ENCODE measurements around the gene HEG1. TPM values are rescaled to one million over a fixed set of nuclear protein-coding genes. Genes with fewer than 3 reads are reported as not detected.

The HEG1 gene
- total RNA-seq, 1 experiment from 2014 or later, result 8.6 TPM

DNA sequence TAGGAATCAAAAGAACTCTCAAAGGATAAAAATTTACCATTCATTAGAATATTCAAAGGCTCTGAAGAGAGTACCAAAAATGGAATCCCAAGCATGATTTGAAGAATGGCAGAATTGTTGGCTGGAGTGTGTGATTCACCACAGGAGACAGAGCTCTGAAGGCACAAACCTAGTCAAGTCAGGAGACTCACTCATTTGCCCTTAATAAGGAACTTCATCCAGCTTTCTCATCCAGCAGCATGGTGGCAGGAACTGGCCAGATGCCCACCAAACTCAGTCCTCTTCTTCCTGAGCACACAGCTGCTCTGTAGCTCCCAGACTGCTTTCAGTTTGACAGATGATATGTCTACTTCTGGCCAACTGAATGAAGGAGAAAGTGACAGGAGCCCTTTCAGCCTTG, 16.5 kb upstream of the HEG1 start:
- Mint-ChIP-seq H3K36me3 (ENCODE audit: insufficient read depth, unreplicated experiment) (peaks cover 4% of the 10 kb centered on the region), H3K27me3 (ENCODE audit: insufficient read depth, unreplicated experiment) (no peaks in the 10 kb centered on the region), H3K9me3 (ENCODE audit: unreplicated experiment) (no peaks in the 10 kb centered on the region), H3K27ac (ENCODE audit: low read depth, unreplicated experiment) (no peak overlapping the region), H3K4me1 (ENCODE audit: insufficient read depth, unreplicated experiment) (peaks cover 4% of the 10 kb centered on the region), H3K4me3 (ENCODE audit: unreplicated experiment) (no peak overlapping the region)
- TF ChIP-seq, protein P1, sequence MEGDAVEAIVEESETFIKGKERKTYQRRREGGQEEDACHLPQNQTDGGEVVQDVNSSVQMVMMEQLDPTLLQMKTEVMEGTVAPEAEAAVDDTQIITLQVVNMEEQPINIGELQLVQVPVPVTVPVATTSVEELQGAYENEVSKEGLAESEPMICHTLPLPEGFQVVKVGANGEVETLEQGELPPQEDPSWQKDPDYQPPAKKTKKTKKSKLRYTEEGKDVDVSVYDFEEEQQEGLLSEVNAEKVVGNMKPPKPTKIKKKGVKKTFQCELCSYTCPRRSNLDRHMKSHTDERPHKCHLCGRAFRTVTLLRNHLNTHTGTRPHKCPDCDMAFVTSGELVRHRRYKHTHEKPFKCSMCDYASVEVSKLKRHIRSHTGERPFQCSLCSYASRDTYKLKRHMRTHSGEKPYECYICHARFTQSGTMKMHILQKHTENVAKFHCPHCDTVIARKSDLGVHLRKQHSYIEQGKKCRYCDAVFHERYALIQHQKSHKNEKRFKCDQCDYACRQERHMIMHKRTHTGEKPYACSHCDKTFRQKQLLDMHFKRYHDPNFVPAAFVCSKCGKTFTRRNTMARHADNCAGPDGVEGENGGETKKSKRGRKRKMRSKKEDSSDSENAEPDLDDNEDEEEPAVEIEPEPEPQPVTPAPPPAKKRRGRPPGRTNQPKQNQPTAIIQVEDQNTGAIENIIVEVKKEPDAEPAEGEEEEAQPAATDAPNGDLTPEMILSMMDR (IDR thresholded peaks at IDR 0.05; ENCODE audit: unreplicated experiment), result no peak
- intact Hi-C loops (cut with micrococcal nuclease), result no loop called here
- DNase-seq (ENCODE audit: unreplicated experiment), result no peak
- ChIA-PET CTCF (interaction anchor here (1.0 kb wide), 1 partner anchor 92 kb away, joined by 3 read pairs; no protein-coding TSS in a partner anchor), POLR2A (interaction anchor here (0.6 kb wide), 1 partner anchor 16 kb away, joined by 4 read pairs; no protein-coding TSS in a partner anchor)
- BruUV-seq (replicated peaks), result no TSS peak

DNA sequence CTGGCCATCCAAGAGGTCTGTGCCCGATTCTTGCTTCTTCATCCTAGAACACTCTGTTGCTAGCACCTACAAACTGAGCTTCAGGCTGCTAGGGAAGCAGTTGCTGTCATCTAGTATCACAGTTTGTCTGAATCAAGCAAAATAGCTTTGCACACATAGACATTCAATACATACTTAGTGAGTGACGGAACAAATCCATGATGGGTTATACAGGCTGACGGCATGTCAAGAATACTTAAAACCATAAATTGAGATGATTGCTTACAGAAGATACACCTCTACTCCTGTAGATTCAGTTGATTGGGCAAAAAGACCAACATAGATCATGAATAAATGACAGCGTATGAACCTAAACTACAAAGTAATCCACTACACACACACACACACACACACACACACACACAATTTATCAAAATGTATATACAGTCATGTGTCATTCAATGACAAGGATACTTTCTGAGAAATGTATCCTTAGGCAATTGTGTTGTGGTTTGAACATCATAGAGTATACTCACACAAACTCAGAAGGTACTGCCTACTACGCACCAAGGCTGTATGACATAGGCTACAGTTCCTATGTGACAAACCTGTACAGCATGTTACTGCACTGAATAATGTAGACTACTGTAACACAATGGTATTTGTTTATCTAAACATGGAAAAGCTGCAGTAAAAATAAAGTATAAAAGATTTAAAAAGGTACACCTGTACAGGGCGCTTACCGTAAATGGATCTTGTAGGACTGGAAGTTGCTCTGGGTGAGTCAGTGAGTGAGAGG, 14.4 kb upstream of the HEG1 start:
- no peak overlapping the region for H3K4me3 Mint-ChIP-seq (ENCODE audit: unreplicated experiment)
- no peaks in the 10 kb centered on the region for H3K36me3 Mint-ChIP-seq (ENCODE audit: insufficient read depth, unreplicated experiment)
- CTCF ChIA-PET, result no interaction called here
- no peak overlapping the region for H3K27ac Mint-ChIP-seq (ENCODE audit: low read depth, unreplicated experiment)
- no peaks in the 10 kb centered on the region for H3K9me3 Mint-ChIP-seq (ENCODE audit: unreplicated experiment)
- H3K4me1 Mint-ChIP-seq (ENCODE audit: insufficient read depth, unreplicated experiment), result peaks cover 10% of the 10 kb centered on the region
- TF ChIP-seq, protein P1 (IDR thresholded peaks at IDR 0.05; ENCODE audit: unreplicated experiment), result no peak
- intact Hi-C loops (cut with micrococcal nuclease), result no loop called here
- POLR2A ChIA-PET, result interaction anchor here (1.1 to 1.5 kb wide), 2 partner anchors 37 to 38 kb away, joined by 3 read pairs; no protein-coding TSS in a partner anchor
- no peaks in the 10 kb centered on the region for H3K27me3 Mint-ChIP-seq (ENCODE audit: insufficient read depth, unreplicated experiment)
- BruUV-seq (replicated peaks), result no TSS peak
- DNase-seq (ENCODE audit: unreplicated experiment), result no peak

DNA sequence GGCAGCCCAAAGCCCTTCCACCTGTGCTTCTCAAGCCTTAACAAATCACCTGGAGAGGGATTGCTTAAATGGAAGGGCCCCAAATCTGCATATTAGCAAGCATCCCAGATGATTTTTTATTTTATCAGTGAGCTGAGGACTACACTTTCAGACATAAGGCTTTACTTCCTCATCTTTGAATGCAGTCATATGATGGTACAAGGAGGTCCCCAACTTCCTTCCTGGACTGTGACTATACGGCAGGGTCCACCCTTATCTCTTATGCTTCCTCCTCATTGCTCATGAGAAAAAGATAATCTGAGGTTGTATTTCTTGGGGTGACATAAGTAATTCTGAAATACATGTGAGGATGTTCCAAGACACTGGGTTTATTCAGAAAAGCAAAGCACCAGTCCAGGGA, 13.7 kb upstream of the HEG1 start:
- TF ChIP-seq, protein P1 (IDR thresholded peaks at IDR 0.05; ENCODE audit: unreplicated experiment), result no peak
- peaks cover 10% of the 10 kb centered on the region for H3K4me1 Mint-ChIP-seq (ENCODE audit: insufficient read depth, unreplicated experiment)
- POLR2A ChIA-PET, result interaction anchor here (1.5 kb wide), 1 partner anchor 38 kb away, joined by 3 read pairs; no protein-coding TSS in a partner anchor
- H3K9me3 Mint-ChIP-seq (ENCODE audit: unreplicated experiment), result no peaks in the 10 kb centered on the region
- DNase-seq (ENCODE audit: unreplicated experiment), result no peak
- H3K27me3 Mint-ChIP-seq (ENCODE audit: insufficient read depth, unreplicated experiment), result no peaks in the 10 kb centered on the region
- CTCF ChIA-PET, result no interaction called here
- no TSS peak for BruUV-seq (replicated peaks)
- no peak overlapping the region for H3K27ac Mint-ChIP-seq (ENCODE audit: low read depth, unreplicated experiment)
- no peaks in the 10 kb centered on the region for H3K36me3 Mint-ChIP-seq (ENCODE audit: insufficient read depth, unreplicated experiment)
- intact Hi-C loops (cut with micrococcal nuclease), result no loop called here
- no peak overlapping the region for H3K4me3 Mint-ChIP-seq (ENCODE audit: unreplicated experiment)

DNA sequence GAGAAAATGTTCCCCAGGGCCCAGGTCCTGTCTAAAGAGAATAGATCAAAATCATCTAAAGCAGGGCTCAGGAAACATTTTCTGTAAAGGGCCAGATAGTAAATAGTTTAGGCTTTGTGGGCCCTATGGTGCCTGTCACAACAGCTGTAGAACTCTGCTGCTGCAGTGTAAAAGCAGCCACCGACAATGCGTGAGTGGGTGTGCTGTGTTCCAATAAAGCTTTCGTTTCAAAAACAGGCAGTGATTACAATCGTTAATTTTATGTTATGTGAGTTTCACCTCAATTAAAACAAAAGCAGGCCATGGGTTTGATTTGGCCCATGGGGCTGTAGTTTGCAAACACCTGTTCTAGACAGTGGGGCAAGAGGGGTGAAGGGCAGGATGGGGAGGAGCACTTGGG, 12.5 kb upstream of the HEG1 start:
- H3K36me3 Mint-ChIP-seq (ENCODE audit: insufficient read depth, unreplicated experiment), result no peaks in the 10 kb centered on the region

More for the DNA sequence above, 12.5 kb upstream of the HEG1 start:
- Mint-ChIP-seq H3K9me3 (ENCODE audit: unreplicated experiment) (no peaks in the 10 kb centered on the region), H3K4me1 (ENCODE audit: insufficient read depth, unreplicated experiment) (peaks cover 18% of the 10 kb centered on the region), H3K4me3 (ENCODE audit: unreplicated experiment) (no peak overlapping the region), H3K27me3 (ENCODE audit: insufficient read depth, unreplicated experiment) (no peaks in the 10 kb centered on the region), H3K27ac (ENCODE audit: low read depth, unreplicated experiment) (no peak overlapping the region)
- intact Hi-C loops (cut with micrococcal nuclease), result no loop called here
- BruUV-seq (replicated peaks), result no TSS peak
- DNase-seq (ENCODE audit: unreplicated experiment), result no peak
- TF ChIP-seq, protein P1 (IDR thresholded peaks at IDR 0.05; ENCODE audit: unreplicated experiment), result no peak
- ChIA-PET CTCF (interaction anchor here (0.7 kb wide), 1 partner anchor 275 kb away, joined by 3 read pairs; no protein-coding TSS in a partner anchor), POLR2A (no interaction called here)

Measured in MCF 10A (cell line).